ENCODE results near the gene C4orf51.

Gene C4orf51

DNA sequence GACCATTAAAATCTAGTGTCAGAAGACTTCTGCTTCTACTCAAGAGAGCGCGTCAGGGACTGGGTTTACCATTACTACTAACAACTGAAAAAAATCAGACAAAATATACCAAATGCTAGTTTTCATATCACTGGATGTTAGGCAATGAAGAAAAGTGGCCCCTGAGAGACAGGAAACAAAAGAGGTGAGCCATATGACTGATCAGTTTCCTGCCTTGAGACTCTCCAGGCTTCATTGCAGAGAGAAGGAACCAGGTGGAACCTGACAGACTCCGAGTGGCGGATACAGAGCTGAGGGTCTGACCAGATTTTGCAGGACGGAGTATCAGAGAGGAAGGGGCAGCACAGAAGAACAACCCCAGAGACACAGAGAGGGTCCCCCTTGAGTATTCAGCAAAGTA, 86.3 kb downstream of the C4orf51 start:
- DNase-seq: no peak
- no peaks in the 10 kb centered on the region for H4K20me1 ChIP-seq (ENCODE audit: insufficient read depth, low read length)
- TF ChIP-seq, protein P1, sequence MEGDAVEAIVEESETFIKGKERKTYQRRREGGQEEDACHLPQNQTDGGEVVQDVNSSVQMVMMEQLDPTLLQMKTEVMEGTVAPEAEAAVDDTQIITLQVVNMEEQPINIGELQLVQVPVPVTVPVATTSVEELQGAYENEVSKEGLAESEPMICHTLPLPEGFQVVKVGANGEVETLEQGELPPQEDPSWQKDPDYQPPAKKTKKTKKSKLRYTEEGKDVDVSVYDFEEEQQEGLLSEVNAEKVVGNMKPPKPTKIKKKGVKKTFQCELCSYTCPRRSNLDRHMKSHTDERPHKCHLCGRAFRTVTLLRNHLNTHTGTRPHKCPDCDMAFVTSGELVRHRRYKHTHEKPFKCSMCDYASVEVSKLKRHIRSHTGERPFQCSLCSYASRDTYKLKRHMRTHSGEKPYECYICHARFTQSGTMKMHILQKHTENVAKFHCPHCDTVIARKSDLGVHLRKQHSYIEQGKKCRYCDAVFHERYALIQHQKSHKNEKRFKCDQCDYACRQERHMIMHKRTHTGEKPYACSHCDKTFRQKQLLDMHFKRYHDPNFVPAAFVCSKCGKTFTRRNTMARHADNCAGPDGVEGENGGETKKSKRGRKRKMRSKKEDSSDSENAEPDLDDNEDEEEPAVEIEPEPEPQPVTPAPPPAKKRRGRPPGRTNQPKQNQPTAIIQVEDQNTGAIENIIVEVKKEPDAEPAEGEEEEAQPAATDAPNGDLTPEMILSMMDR (IDR thresholded peaks at IDR 0.05; ENCODE audit: borderline replicate concordance, extremely low read depth, low read length, poor library complexity, severe bottlenecking): no peak
- no peak for TF ChIP-seq EZH2 (IDR thresholded peaks at IDR 0.05; ENCODE audit: borderline replicate concordance, low read depth, low read length, severe bottlenecking)
- no peaks in the 10 kb centered on the region for H3K4me1 ChIP-seq (ENCODE audit: insufficient read depth, low read length)
- H3K9ac ChIP-seq (ENCODE audit: low read depth, low read length): no peak overlapping the region
- H2AFZ ChIP-seq (ENCODE audit: low read depth, low read length): no peak overlapping the region
- H3K27ac ChIP-seq (ENCODE audit: low read length): no peak overlapping the region
- no peak for ATAC-seq (ENCODE audit: insufficient read depth, low read depth)
- no peaks in the 10 kb centered on the region for H3K36me3 ChIP-seq (ENCODE audit: insufficient read depth, low read length)
- no peaks in the 10 kb centered on the region for H3K79me2 ChIP-seq (ENCODE audit: insufficient read depth, low read length)
- no peak overlapping the region for H3K4me2 ChIP-seq (ENCODE audit: insufficient read depth, low read length)
- H3K4me3 ChIP-seq (ENCODE audit: low read depth in 1 of 2, low read length in 2 of 2): no peak overlapping the region
- no peaks in the 10 kb centered on the region for H3K27me3 ChIP-seq (ENCODE audit: insufficient read depth, low read length, poor library complexity)
- no peaks in the 10 kb centered on the region for H3K9me3 ChIP-seq (ENCODE audit: insufficient read depth, low read length, severe bottlenecking)

GRCh38 chr4:145769450-145770037, 89.6 kb downstream of the C4orf51 start:
- Histone ChIP-seq H4K20me1 (ENCODE audit: insufficient read depth, low read length) (no peaks in the 10 kb centered on the region), H3K9ac (ENCODE audit: low read depth, low read length) (no peak overlapping the region), H3K4me3 (ENCODE audit: low read depth in 1 of 2, low read length in 2 of 2) (no peak overlapping the region), H3K27ac (ENCODE audit: low read length) (no peak overlapping the region), H3K36me3 (ENCODE audit: insufficient read depth, low read length) (no peaks in the 10 kb centered on the region), H3K79me2 (ENCODE audit: insufficient read depth, low read length) (no peaks in the 10 kb centered on the region), H3K4me1 (ENCODE audit: insufficient read depth, low read length) (no peaks in the 10 kb centered on the region), H3K9me3 (ENCODE audit: insufficient read depth, low read length, severe bottlenecking) (no peaks in the 10 kb centered on the region), H3K4me2 (ENCODE audit: insufficient read depth, low read length) (no peak overlapping the region), H2AFZ (ENCODE audit: low read depth, low read length) (no peak overlapping the region), H3K27me3 (ENCODE audit: insufficient read depth, low read length, poor library complexity) (no peaks in the 10 kb centered on the region)
- no peak for ATAC-seq (ENCODE audit: insufficient read depth, low read depth)
- no peak for TF ChIP-seq EZH2 (IDR thresholded peaks at IDR 0.05; ENCODE audit: borderline replicate concordance, low read depth, low read length, severe bottlenecking)
- TF ChIP-seq, protein P1 (IDR thresholded peaks at IDR 0.05; ENCODE audit: borderline replicate concordance, extremely low read depth, low read length, poor library complexity, severe bottlenecking): no peak
- DNase-seq: no peak

- no peak overlapping the region for H3K9ac ChIP-seq (ENCODE audit: low read depth, low read length)
- no peak overlapping the region for H3K27ac ChIP-seq (ENCODE audit: low read length)
- H2AFZ ChIP-seq (ENCODE audit: low read depth, low read length): no peak overlapping the region
- no peaks in the 10 kb centered on the region for H3K36me3 ChIP-seq (ENCODE audit: insufficient read depth, low read length)
- no peaks in the 10 kb centered on the region for H3K4me1 ChIP-seq (ENCODE audit: insufficient read depth, low read length)
- DNase-seq (no peak), ATAC-seq (ENCODE audit: insufficient read depth, low read depth) (no peak)
- H3K27me3 ChIP-seq (ENCODE audit: insufficient read depth, low read length, poor library complexity): no peaks in the 10 kb centered on the region
- no peaks in the 10 kb centered on the region for H3K79me2 ChIP-seq (ENCODE audit: insufficient read depth, low read length)
- no peak for TF ChIP-seq EZH2 (IDR thresholded peaks at IDR 0.05; ENCODE audit: borderline replicate concordance, low read depth, low read length, severe bottlenecking)
- TF ChIP-seq, protein P1 (IDR thresholded peaks at IDR 0.05; ENCODE audit: borderline replicate concordance, extremely low read depth, low read length, poor library complexity, severe bottlenecking): no peak
- no peak overlapping the region for H3K4me3 ChIP-seq (ENCODE audit: low read depth in 1 of 2, low read length in 2 of 2)
- H4K20me1 ChIP-seq (ENCODE audit: insufficient read depth, low read length): no peaks in the 10 kb centered on the region
- no peak overlapping the region for H3K4me2 ChIP-seq (ENCODE audit: insufficient read depth, low read length)
- H3K9me3 ChIP-seq (ENCODE audit: insufficient read depth, low read length, severe bottlenecking): no peaks in the 10 kb centered on the region
Measured at GRCh38 chr4:145770124-145770523, 90.2 kb downstream of the C4orf51 start.

Data from DND-41 (cell line).